HG02642 (cell line): Measurements from ENCODE around the gene RTN4R.

Source experiments
- ATAC-seq: cut with Tn5 transposase; IDR thresholded peaks from one replicate; pipeline ENCODE4 v1.9.1; 2021; ENCODE audit warnings: mild to moderate bottlenecking; ENCODE audit not compliant: unreplicated experiment, poor library complexity

Gene RTN4R

DNA sequence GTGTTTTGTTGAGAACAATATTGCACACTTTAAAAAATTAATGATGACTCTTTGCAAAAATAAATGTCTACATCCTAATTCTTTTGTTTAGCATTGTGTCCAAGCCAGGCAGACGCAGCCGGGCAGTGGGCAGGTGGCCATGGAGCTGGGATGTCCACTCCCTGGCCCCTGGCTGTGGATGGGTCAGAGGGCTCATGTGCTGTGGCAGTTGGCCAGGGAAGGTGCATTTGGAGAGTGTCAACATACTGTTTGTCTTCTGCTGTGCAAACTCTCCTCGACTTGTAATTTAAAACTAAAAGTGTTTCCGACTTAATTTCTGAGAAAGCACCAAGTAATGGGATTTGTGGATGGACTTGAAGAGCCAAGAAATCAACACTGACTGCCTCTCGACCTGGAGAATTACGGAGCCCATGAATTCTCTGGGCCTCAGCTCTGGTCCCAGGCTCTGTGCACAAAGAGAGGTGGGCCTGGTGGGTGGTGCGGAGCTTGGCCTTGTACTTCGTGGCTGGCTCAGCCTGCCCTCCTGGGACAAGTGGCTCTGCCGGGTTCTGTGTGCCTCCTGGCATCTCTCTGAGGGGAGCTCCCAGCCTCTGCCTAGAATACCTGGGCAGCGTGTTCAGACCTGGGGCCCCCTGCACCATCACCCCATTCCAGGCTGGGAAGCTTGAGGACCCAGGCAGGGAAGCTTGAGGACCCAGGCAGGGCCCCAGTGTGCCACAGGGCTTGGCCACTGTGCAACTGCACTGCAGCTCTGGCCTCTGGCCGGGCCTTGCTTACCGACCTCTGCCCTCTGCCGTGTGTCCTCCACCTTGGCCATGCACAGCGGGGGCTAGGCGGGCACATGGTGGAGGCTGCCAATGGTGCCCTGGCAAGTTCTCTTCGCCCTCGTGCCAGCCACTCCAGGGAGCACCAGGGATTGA is 46.4 kb downstream of the RTN4R start:
- ATAC-seq = no peak

DNA sequence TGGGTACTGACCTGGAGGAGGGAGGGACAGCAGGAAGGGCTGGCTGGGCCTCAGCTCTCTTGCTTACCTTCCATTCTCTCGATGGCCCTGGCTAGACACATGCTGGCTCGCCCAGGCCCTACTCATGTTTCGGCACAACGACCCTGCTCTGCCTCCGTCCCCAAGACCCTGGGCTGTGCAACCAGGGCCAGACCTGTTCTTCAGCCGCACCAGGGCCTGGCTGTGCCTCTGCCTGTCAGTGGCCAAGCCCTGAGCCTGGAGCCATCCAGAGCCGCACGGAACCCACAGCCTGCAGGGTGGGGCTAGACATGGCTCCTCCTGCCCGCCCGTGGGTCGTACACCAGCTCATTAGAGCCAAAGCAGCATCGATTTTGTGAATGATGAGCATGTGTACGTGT is 47.5 kb downstream of the RTN4R start:
- ATAC-seq = no peak

DNA sequence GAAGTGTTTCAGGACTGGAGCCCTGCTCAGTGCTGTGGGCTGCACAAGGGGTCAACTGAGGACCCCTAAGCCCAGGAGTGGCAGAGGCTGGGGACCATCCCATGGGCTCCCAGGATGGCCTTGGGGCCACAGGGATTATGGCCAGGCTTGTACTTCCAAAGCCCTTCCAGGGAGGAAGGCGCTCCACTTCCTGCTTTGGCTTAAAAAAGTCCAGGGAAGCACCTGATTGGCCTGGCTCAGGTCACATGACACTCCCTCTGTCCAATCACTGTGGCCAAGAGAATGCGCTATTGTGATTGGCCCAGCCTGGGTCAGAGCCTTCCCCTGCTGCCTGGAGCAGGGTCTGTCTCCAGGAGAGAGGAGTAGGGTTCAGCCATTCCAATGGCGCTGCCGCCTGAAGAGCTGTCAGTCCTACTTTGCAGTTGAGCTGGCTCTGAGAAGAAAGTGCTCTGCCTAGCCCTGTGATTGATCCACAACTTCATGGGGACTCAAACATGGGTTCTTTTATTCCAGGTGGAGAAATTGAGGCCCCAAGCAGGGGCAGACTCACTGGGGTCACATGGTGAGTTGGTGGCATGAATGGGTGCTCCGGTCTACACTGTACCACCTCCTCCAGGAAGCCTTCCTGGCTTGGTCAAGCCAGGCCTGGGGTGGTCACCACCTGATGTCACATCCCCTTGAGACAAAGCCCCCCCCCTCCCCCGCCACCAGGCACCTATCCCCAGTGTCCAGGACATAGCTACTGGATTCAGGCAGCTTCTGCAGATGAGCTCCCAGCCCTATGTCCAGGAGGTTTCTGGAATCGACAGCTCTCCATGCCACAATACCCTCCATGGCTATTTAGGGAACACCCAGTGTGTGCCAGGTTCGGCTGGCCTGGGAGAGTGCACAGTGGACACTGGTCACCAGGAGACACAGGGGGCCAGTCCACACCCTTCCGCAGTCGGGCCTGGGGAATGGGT is 48.2 kb downstream of the RTN4R start:
- no peak for ATAC-seq

DNA sequence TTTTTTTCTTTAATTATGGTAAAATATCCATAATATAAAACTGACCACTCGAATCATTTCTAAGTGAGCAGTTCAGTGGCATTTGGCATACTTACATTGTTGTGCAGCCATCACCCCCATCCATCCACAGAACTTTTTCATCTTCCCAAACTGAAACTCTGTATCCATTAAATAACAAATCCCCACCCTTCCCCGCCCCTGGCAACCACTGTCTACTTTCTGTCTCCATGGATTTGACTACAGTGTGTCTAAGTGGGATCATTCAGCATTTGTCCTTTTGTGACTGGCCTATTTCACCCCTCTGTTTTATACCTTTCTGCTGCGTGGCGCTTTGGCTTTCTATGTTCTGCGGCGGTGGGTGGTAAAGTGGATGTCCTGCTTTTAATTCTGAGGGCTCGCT is 49.1 kb downstream of the RTN4R start:
- no peak for ATAC-seq

DNA sequence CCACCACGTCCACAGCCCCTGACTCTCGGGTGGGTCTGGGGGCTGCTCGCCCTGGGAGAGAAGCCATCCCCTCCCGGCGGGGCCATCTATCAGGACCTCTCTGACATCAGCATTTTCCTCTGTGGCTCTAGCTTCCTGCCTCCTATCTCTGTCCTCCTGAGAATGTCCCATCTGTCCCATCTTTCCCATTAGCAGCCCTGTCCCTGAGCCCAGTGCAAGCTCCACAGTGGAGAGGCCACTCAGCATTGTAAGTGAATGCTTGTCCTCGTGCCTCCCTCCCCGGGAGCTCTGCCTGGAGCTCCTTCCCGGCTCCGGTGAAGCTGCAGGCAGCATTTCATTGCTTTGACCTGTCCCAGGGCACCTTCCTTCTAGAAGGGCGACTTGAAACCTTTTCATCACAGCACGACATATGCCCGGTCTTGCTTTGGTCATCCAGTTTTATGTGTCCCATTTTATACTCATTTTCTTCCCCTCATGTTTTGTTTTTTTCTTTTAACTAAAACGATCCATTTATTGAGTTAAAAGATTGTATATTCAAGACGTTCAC is 49.7 kb downstream of the RTN4R start:
- no peak for ATAC-seq

DNA sequence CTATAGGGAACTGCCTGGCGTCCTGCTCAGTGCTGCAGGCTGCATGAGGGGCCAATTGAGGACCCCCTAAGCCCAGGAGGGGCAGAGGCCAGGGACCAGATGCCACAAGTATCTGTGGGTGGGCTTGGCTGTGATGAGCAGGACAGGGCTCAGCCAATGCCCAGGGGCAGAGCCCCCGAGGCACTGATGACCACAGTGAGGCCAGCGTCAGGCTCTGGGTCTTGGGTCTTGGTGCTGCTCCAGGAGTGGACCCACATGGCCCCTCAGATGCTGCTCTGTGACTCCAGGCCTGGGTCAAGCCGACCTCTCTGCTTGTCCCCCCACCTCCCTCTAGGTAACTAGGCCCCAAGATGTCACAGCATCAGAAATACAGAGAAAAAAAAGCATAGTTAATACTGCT is 50.6 kb downstream of the RTN4R start:
- no peak for ATAC-seq

DNA sequence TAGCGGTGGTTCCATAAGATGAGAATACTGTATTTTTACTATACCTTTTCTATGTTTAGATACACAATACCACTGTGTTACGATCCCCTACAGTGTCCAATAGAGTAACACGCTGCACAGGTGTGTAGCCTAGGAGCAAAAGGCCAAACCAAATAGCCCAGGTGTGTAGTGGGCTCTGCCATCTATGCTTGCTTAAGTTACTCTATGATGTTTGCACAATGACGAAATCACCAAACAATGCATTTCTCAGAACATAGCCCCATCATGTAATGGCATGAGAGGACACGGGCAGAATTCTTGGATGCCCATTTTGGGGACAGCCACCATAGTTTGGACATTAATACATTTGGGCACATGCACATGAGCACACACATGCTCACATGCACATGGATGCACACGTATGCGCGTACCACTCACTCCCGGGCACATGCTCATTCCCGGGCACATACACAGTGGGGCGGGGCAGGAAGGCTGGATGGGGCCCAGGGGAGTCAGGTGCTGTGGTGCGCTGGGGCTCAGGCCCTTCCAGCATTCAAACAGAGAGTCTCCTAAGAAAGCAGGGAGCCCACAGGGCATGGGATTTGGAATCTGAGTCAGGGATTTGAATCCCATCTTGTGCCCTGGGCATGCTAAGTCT is 51.1 kb downstream of the RTN4R start:
- ATAC-seq = no peak

DNA sequence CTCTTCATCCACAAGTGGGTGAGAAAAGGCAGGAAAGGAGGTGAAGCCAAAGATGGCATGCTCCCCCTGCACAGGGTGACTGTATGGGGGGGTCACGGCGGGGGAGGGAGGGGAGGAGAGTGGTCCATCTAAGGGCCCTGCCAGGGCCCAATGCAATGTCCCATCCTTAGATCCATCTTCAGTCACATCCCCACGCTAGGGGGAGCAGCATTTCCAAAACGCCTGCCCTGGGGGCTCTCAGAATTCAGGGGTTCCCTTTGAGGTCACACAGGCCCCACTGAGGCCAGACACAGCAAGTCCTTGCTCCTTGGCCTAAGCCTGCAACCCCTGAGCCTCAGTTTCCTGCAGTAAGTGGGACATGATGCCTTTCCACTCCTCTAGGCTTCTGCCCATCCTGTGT is 52.4 kb downstream of the RTN4R start:
- ATAC-seq = no peak

DNA sequence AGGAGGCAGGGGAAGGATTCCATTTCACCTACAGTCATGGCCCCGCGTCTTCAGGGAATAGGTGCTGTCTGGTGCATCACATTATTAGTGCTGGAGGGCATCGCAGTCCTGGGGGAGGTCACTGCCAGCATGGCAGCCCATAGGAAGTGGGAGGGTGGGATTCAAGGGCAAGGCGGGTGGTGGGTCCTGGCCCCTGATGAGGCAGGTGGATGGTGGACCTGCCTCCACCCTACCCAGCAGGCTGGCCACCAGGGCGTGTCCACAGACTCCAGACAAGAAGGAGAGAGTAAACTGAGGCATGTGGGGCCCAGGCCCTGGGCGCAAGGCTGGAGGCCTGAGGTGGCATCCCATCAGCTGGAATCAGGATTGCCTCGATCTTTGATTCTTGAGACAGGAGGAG is 53.3 kb downstream of the RTN4R start:
- no peak for ATAC-seq

DNA sequence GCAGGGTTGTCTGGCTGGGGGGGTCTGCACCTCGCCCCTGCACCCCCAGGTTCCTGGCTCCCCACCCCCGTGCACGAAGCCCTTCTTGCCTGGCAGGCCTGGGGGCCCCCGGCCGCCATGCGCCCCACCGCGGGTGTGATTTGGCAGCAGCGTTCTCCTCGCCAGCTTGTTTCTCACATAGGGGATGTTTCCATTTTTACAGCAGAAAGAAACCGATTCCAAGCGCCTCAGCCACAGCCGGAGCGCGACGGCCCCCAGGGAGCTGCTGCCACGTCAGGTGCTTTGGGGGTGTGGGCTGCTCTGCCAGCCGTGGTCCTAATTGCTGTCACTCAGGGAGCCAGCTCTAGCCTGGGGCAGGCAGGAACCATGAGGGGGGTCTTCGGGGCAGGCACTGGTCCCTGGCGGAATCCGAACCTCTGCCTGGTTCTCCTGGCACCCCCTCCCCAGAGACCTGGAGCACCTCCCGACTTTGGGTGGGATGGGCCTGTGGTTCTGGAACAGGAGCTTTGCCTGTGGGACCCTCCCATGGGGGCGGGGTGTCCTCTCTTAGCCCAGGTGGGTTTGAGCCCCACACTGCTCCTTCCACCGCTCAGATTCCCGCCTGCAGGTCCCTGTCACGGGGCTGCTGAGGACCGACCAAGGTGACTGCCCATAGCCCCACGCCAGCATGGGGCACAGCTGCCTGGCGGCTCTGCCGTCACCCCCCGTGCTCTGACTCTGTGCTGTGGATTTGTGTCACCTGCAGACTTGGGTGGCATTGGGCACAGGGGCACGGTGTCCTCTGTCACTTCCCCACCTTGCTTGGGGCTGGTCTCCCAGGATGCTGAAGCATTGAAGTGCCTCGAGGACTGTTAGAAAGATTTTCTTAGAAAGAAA is 54.0 kb downstream of the RTN4R start:
- ATAC-seq = no peak

DNA sequence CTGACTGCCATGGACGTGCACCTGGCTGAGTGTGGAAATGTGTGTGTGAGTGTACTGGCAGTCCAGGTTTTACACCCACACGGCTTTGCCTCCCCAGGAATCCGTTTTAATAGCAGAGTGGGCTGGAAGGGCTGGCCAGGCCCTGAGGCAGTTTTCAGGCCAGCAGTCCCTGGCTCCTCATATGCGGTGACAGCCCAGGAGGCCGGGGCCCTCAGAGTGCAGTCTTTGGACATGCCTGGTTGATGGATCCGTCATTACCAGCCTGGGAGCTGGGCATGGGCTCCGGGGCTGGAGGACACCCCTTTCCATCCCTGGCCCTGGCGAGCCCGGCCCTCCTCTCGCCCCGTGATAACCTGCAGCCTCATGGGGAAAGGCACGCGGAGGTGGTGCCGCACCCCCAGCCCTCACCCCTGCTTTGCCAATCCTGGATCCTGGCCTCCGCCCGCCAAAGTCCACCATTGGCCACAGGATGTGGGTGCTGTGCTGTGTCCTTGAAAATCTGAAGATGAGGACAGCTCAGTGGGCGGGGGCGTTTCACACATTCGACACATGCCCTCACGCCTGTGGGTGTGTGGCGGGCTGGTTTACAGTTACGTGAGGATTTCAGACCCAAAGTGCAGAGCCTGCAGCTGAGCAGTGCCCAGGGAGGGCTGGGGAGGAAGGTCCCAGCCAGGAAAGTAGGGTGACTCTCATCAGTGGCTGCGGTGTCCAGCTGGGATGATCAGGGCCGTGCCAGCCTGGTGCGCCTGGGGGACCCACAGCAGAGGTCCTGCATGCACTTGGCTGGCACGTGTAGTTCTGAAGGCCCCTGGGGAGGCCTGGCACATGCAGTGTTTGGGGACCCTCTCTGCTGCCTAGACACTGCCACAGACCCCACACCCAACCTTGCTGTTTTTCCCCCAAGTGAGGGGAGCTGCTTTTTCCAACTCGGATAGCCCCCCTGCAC is 55.1 kb downstream of the RTN4R start:
- no peak for ATAC-seq

DNA sequence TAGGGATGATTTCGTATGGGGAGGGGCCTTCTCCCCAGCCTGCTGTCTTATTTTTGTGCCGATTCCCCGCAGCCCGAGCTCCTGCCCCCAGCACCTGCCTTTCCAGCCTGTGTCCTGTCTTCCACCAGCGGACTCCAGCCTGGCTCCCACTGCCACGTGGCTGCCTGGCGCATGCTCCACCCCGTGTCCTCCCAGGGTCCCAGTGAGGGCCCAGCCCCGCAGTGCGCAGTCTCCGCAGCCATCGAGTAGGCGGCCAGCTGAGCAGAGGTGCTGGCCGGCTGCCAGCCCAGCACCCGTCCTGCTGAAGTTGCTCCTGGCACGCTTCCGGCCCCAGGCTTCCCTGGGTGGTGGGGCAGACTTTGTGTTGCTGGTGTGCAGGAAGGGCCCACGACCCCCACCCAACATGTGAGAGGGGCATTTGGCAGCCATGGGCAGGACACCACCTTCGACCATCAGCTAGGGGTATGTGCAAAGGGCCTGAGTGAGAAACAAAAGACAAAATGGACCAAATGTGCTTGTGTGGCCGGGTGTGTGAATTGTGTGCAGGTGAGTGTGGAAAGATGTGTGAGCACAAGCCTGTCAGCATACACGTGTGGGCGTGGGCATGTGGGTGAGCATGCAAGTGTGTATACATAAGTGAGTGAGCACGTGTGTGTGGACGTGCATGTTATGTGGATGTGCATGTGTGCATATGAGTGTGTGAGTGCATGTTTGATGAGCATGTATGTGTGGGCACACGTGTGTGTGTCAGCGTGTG is 55.9 kb downstream of the RTN4R start:
- no peak for ATAC-seq

DNA sequence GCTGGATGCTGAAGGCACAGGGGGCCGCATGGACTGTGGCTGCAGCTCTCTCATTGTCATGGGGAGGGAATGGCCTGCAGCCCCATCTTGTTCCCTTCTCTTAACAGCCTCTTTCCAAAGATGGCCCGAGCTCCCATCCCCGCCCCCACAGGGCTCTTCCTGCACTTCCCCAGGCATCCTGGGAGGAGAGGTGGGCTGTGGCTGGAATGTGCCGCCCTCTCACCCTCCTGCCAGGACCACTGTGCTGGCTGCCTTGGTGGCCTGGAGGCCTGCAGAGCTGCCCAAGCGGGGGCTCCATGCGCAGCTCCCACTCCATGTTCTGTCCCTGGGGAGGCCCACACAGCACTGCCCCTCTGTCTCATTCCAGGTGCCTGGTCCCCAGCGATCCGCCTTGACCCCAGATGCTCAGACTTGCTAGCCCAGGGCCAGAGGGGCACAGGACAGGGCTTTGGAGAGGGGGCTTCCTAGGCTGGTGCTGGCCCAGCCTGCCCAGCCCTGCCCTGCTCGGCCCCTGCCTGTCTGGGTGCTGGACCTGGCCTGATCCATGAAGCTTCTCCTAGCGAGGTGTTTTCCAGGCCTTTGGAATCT is 56.6 kb downstream of the RTN4R start:
- no peak for ATAC-seq

DNA sequence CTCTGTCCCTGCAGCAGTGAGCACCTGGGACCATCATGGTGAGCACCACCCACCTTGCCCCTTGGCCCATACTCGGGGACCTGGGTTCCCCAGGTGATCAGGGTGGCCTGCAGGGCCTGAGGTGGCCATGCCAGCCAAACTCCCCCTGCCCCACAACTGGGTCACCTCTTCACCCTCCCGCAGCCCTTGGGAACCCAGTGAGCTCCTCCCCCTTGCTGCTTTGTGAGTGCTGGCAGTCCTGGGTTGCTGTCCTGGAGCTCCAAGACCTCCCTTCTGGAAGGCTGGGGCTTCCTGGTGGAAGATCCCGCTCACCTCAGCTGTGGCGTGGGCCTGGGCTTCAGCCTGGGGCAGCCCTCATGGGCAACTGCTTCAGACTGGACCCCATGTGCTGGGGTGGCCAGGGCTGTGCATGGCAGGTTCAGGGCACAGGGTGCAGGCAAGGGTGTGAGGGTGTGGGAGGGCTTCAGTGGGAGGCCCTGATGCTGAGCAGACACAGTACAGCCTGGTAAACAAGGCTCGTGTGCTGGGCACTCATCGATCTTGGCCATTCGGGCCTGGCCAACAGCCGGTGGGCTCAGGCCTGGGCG is 57.6 kb downstream of the RTN4R start:
- ATAC-seq = no peak

DNA sequence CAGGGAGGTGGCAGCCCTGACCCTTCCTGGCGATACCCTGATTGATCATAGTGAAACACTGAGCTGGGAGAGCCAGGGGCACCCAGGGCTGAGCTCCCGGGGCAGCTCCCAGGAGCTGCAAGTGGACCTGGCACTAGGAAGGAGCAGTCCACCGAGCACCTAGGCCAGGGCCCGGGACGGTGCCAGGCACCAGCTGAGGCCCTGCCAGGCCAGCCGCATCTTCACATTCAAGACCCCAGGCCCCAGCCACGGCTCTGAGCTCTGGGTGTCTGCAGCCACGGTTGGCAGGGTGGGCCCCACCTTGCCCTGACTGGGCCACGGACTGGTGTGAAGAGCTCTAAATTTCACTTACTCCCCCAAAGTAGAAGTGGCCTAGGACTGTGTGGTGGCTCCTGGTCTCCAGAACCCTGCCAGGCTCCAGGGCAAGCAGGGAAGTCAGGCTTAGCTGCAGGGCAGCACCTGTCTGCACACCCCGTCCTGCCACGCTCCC is 58.3 kb downstream of the RTN4R start:
- no peak for ATAC-seq

DNA sequence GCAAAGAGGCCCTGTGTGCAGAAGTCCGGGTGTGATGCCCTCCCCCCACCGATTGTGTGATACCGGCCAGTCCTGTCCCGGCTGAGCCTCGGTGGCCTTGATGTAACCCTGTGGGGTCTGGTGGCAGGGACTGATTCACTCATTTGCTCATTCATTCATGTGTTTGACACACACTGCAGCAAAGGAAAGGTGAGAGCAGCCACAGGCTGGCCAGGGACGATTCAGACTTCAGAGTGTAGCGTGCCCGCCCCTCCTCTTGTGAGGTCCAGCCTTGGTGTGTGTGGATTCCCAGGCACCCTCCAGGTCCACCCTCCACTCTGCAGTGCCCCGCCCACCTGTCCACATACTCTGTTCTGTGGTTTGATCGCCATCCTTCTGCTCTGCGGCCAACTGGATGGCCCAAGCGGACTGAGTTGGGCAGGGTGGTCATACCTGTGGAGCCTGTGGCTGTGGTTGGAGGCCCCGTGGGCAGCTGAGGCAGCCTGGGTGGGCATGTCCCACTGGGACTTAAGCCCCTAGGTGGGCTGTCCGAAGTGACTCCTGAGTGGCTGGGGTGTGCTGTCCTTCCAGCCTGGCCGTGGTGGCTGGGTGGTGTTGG is 59.3 kb downstream of the RTN4R start:
- no peak for ATAC-seq
